Measurements from ENCODE around the gene MED22. TPM values are rescaled to one million over a fixed set of nuclear protein-coding genes. Genes with fewer than 3 reads are reported as not detected.
"Not testable (repeated sequence)": the region's sequence is repeated elsewhere in the genome, so short reads cannot be mapped to it uniquely, and the experiment has no call there.

Gene MED22
- total and polyA plus RNA-seq, 8 donors: 6.2 to 14.8 (median 10.5) TPM

- Histone ChIP-seq H3K4me1 (peaks cover 4 to 23% (median 11%) of the 10 kb centered on the region in 3 donors), H3K36me3 (no peaks in the 10 kb centered on the region), H3K9me3 (no peaks in the 10 kb centered on the region), H3K27ac (no peak overlapping the region), H3K4me3 (no peak overlapping the region), H3K27me3 (no peaks in the 10 kb centered on the region)
- ATAC-seq (no peak), DNase-seq (peak in 1 of 6 donors; percentile 28), FAIRE-seq (no peak)
- intact Hi-C loops (cut with DNase I): no loop called here
- no peak for TF ChIP-seq CTCF (IDR thresholded peaks at IDR 0.05)
- WGBS, 2 donors: 61 to 64% methylated on average over 6 of the region's 6 CpGs
Observed at GRCh38 chr9:133377721-133378216, 29.8 kb upstream of the MED22 start.

- H3K27ac ChIP-seq; H3K36me3 ChIP-seq; H3K9me3 ChIP-seq; intact Hi-C loops (cut with DNase I); H3K4me3 ChIP-seq; ATAC-seq; H3K27me3 ChIP-seq; FAIRE-seq: not testable (repeated sequence)
- WGBS, 2 donors: 83 to 86% methylated on average over 14 of the region's 14 CpGs
- DNase-seq: peak in 1 of 6 donors; percentile 19
- H3K4me1 ChIP-seq: peaks cover 9 to 28% (median 13%) of the 10 kb centered on the region in 3 donors
Observed at GRCh38 chr9:133377280-133377679, 29.3 kb upstream of the MED22 start.

GRCh38 chr9:133375724-133376654, 28.1 kb upstream of the MED22 start, which contains the start of the genes STKLD1 and SURF4:
TSS of gene STKLD1 (plus strand) at chr9:133376366. CDS start at chr9:133376474, 108 bp downstream.
TSS of gene SURF4 (minus strand) at chr9:133376060. CDS start at chr9:133375969, 91 bp downstream.
- no peaks in the 10 kb centered on the region for H3K27me3 ChIP-seq
- H3K4me3 ChIP-seq: peak within 1 kb of the TSS; percentile 75 to 100 (median 98)
- ATAC-seq: peak; percentile 92 to 94 (median 92)
- FAIRE-seq: no peak
- intact Hi-C loops (cut with DNase I): no loop called here
- H3K36me3 ChIP-seq: no peaks in the 10 kb centered on the region
- peaks cover 22 to 41% (median 26%) of the 10 kb centered on the region in 3 donors for H3K4me1 ChIP-seq
- peak; percentile 94 to 99 (median 98) for DNase-seq
- peak within 1 kb of the TSS; percentile 93 to 98 (median 95) for H3K27ac ChIP-seq
- no peak for TF ChIP-seq CTCF (IDR thresholded peaks at IDR 0.05)
- WGBS, 2 donors: 0% methylated on average over 86 to 120 of the region's 120 CpGs
- H3K9me3 ChIP-seq: no peaks in the 10 kb centered on the region

GRCh38 chr9:133375116-133375723, 27.3 kb upstream of the MED22 start:
- no peak for TF ChIP-seq CTCF (IDR thresholded peaks at IDR 0.05)
- Histone ChIP-seq H3K4me1 (peaks cover 23 to 49% (median 33%) of the 10 kb centered on the region in 3 donors), H3K27me3 (no peaks in the 10 kb centered on the region), H3K36me3 (no peaks in the 10 kb centered on the region), H3K4me3 (peak overlapping the region; percentile 75 to 100 (median 98)), H3K9me3 (no peaks in the 10 kb centered on the region), H3K27ac (peak overlapping the region; percentile 93 to 98 (median 95))
- DNase-seq: peak in 5 of 6 donors; percentile 50 to 82 (median 56)
- peak; percentile 19 to 42 (median 41) for ATAC-seq
- intact Hi-C loops (cut with DNase I): no loop called here
- WGBS, 2 donors: 0 to 1% methylated on average over 27 to 39 of the region's 39 CpGs
- no peak for FAIRE-seq

GRCh38 chr9:133374612-133375115, 26.7 kb upstream of the MED22 start:
- no peaks in the 10 kb centered on the region for H3K36me3 ChIP-seq
- H3K9me3 ChIP-seq: no peaks in the 10 kb centered on the region
- ATAC-seq: no peak
- H3K27me3 ChIP-seq: no peaks in the 10 kb centered on the region
- no peak for TF ChIP-seq CTCF (IDR thresholded peaks at IDR 0.05)
- FAIRE-seq: no peak
- peak overlapping the region; percentile 75 to 100 (median 98) for H3K4me3 ChIP-seq
- H3K27ac ChIP-seq: peak overlapping the region; percentile 93 to 98 (median 95)
- peaks cover 29 to 54% (median 33%) of the 10 kb centered on the region in 3 donors for H3K4me1 ChIP-seq
- no peak for DNase-seq
- 6 to 8% methylated on average over 12 of the region's 12 CpGs for WGBS, 2 donors
- intact Hi-C loops (cut with DNase I): no loop called here
